ENCODE measurements around the gene GSS. TPM values are rescaled to one million over a fixed set of nuclear protein-coding genes. Genes with fewer than 3 reads are reported as not detected.

The GSS gene
- total RNA-seq, 1 experiment from 2014 or later, result 53.5 TPM

- intact Hi-C loops (cut with micrococcal nuclease; ENCODE audit: unreplicated experiment), result no loop called here
- CTCF ChIA-PET, result no interaction called here
Measured at GRCh38 chr20:34920055-34920454, 35.6 kb downstream of the GSS start.

GRCh38 chr20:34916774-34917354 is 38.7 kb downstream of the GSS start:
- TF ChIP-seq EZH2 (IDR thresholded peaks at IDR 0.05; ENCODE audit: borderline replicate concordance, low read depth, low read length, poor library complexity, severe bottlenecking) (no peak), CTCF (conservative IDR thresholded peaks at IDR 0.05; ENCODE audit: low read depth, low read length) (no peak)
- Histone ChIP-seq H3K36me3 (ENCODE audit: insufficient read depth, low read length, poor library complexity, severe bottlenecking) (peaks cover 15% of the 10 kb centered on the region), H3K4me3 (ENCODE audit: low read depth, low read length, poor library complexity, severe bottlenecking) (no peak overlapping the region), H3K27me3 (replicated peaks; ENCODE audit: insufficient read depth, low read depth, low read length, poor library complexity) (no peaks in the 10 kb centered on the region), H3K27ac (ENCODE audit: low read depth, low read length, poor library complexity, severe bottlenecking) (no peak overlapping the region), H3K4me1 (ENCODE audit: insufficient read depth, low read length, poor library complexity, severe bottlenecking) (no peaks in the 10 kb centered on the region), H3K9me3 (ENCODE audit: low read depth, low read length, poor library complexity, severe bottlenecking) (no peaks in the 10 kb centered on the region)
- no peak for DNase-seq (ENCODE audit: low spot score)
- intact Hi-C loops (cut with micrococcal nuclease; ENCODE audit: unreplicated experiment), result no loop called here
- ChIA-PET CTCF (no interaction called here), POLR2A (ENCODE audit: low non-redundant PET) (no interaction called here)
- no TSS peak for BruUV-seq (replicated peaks)

More at GRCh38 chr20:34920055-34920454, 35.6 kb downstream of the GSS start:
- no TSS peak for BruUV-seq (replicated peaks)
- Histone ChIP-seq H3K4me3 (ENCODE audit: low read depth, low read length, poor library complexity, severe bottlenecking) (no peak overlapping the region), H3K4me1 (ENCODE audit: insufficient read depth, low read length, poor library complexity, severe bottlenecking) (no peaks in the 10 kb centered on the region), H3K27ac (ENCODE audit: low read depth, low read length, poor library complexity, severe bottlenecking) (no peak overlapping the region), H3K36me3 (ENCODE audit: insufficient read depth, low read length, poor library complexity, severe bottlenecking) (peaks cover 42% of the 10 kb centered on the region), H3K27me3 (replicated peaks; ENCODE audit: insufficient read depth, low read depth, low read length, poor library complexity) (no peaks in the 10 kb centered on the region), H3K9me3 (ENCODE audit: low read depth, low read length, poor library complexity, severe bottlenecking) (no peaks in the 10 kb centered on the region)
- POLR2A ChIA-PET (ENCODE audit: low non-redundant PET), result no interaction called here
- DNase-seq (ENCODE audit: low spot score), result no peak
- TF ChIP-seq EZH2 (IDR thresholded peaks at IDR 0.05; ENCODE audit: borderline replicate concordance, low read depth, low read length, poor library complexity, severe bottlenecking), result no peak
- TF ChIP-seq CTCF (conservative IDR thresholded peaks at IDR 0.05; ENCODE audit: low read depth, low read length), result no peak

GRCh38 chr20:34915749-34916455 is 39.7 kb downstream of the GSS start:
- Histone ChIP-seq H3K9me3 (ENCODE audit: low read depth, low read length, poor library complexity, severe bottlenecking) (no peaks in the 10 kb centered on the region), H3K36me3 (ENCODE audit: insufficient read depth, low read length, poor library complexity, severe bottlenecking) (peaks cover 7% of the 10 kb centered on the region), H3K4me1 (ENCODE audit: insufficient read depth, low read length, poor library complexity, severe bottlenecking) (no peaks in the 10 kb centered on the region), H3K4me3 (ENCODE audit: low read depth, low read length, poor library complexity, severe bottlenecking) (no peak overlapping the region), H3K27ac (ENCODE audit: low read depth, low read length, poor library complexity, severe bottlenecking) (no peak overlapping the region), H3K27me3 (replicated peaks; ENCODE audit: insufficient read depth, low read depth, low read length, poor library complexity) (no peaks in the 10 kb centered on the region)
- intact Hi-C loops (cut with micrococcal nuclease; ENCODE audit: unreplicated experiment), result no loop called here
- no TSS peak for BruUV-seq (replicated peaks)
- ChIA-PET POLR2A (ENCODE audit: low non-redundant PET) (no interaction called here), CTCF (no interaction called here)
- DNase-seq (ENCODE audit: low spot score), result no peak
- TF ChIP-seq EZH2 (IDR thresholded peaks at IDR 0.05; ENCODE audit: borderline replicate concordance, low read depth, low read length, poor library complexity, severe bottlenecking) (no peak), CTCF (conservative IDR thresholded peaks at IDR 0.05; ENCODE audit: low read depth, low read length) (no peak)

All from A673 (cell line).